Measurements from ENCODE around the gene TMEM270. TPM values are rescaled to one million over a fixed set of nuclear protein-coding genes. Genes with fewer than 3 reads are reported as not detected.
A peak's percentile ranks its signal among the peaks of the same experiment; 100 is the strongest.

The TMEM270 gene
- total RNA-seq, 1 donor from 2014 or later = not detected

DNA sequence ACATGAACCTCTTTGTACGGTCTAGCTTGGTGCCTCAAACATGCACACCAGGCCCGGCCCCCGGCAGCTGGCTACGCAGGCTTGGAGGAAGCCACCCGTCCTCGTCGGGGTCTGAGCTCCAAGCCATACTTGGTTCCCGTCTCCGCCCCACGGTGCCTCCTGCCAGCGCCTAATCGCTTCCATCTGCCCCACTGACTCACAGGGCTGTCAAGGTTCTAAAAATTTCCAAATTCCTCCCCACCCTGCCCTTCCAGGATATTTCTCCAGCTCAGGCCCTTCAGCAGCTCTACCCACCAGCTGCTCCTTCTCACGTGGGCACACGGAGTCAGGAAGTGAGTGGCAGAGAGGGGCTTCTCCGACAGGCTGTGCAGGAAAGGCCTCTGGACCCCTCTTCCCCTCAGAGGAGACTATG, 38.8 kb downstream of the TMEM270 start:
- DNase-seq (ENCODE audit: low spot score in 2 of 2) = peak; percentile 69 to 97
- Histone ChIP-seq H3K36me3 (no peaks in the 10 kb centered on the region), H3K27ac (peak overlapping the region; percentile 97), H3K4me1 (peaks cover 20 to 40% of the 10 kb centered on the region in 2 donors), H3K4me3 (no peak overlapping the region), H3K27me3 (no peaks in the 10 kb centered on the region), H3K9me3 (no peaks in the 10 kb centered on the region)
- no peak for TF ChIP-seq CTCF (IDR thresholded peaks at IDR 0.05)
- intact Hi-C loops (cut with DNase I) = loop anchor here (2.0 kb wide), 1 partner anchor 71 kb away; no protein-coding TSS in a partner anchor

- no peaks in the 10 kb centered on the region for H3K9me3 ChIP-seq
- no peak for TF ChIP-seq CTCF (IDR thresholded peaks at IDR 0.05)
- DNase-seq (ENCODE audit: low spot score in 2 of 2) = peak; percentile 58 to 91
- no peak overlapping the region for H3K4me3 ChIP-seq
- peaks cover 24 to 42% of the 10 kb centered on the region in 2 donors for H3K4me1 ChIP-seq
- H3K27me3 ChIP-seq = no peaks in the 10 kb centered on the region
- H3K27ac ChIP-seq = peak overlapping the region; percentile 97
- intact Hi-C loops (cut with DNase I) = loop anchor here (2.0 kb wide), 1 partner anchor 71 kb away; no protein-coding TSS in a partner anchor
- no peaks in the 10 kb centered on the region for H3K36me3 ChIP-seq
Measured at GRCh38 chr7:73900286-73900685, 39.3 kb downstream of the TMEM270 start.

DNA sequence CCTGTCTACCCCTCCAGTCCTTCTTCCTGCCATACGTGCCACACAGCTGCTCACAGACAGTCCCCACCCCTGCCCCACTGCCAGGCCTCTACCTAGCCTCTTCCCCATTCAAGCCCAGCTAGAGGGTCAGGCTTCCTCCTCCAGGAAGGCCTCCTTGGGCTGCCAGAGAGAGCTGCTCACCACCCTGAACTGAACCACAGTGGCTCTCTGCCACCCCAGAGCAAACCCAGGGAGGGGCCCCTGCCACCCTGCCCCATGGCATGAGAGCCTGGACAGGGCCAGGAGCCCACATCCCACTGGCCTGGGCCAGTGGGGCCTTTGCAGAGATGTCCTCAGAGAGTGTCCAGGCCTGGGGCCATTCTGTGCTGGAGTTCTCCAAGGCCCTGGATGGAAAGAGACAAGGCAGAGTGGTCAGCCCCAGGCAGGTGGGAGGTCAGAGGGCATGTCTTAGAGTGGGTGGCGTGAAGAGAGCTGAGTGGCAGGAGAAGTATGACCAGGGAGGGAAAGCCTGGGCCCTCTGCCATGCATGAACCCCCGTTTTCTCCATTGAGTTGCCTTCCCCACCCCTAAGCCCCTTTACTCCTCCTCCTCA, 40.4 kb downstream of the TMEM270 start:
- Histone ChIP-seq H3K9me3 (no peaks in the 10 kb centered on the region), H3K4me3 (no peak overlapping the region), H3K27ac (peak overlapping the region; percentile 97), H3K36me3 (no peaks in the 10 kb centered on the region), H3K27me3 (no peaks in the 10 kb centered on the region), H3K4me1 (peaks cover 24 to 37% of the 10 kb centered on the region in 2 donors)
- TF ChIP-seq CTCF (IDR thresholded peaks at IDR 0.05) = no peak
- intact Hi-C loops (cut with DNase I) = loop anchor here (2.0 kb wide), 1 partner anchor 69 kb away; no protein-coding TSS in a partner anchor
- no peak for DNase-seq (ENCODE audit: low spot score in 2 of 2)

- H3K4me3 ChIP-seq = no peak overlapping the region
- DNase-seq (ENCODE audit: low spot score in 2 of 2) = peak in 1 of 2 donors; percentile 59
- intact Hi-C loops (cut with DNase I) = loop anchor here (2.0 kb wide), 1 partner anchor 69 kb away; no protein-coding TSS in a partner anchor
- TF ChIP-seq CTCF (IDR thresholded peaks at IDR 0.05) = no peak
- H3K36me3 ChIP-seq = no peaks in the 10 kb centered on the region
- no peaks in the 10 kb centered on the region for H3K27me3 ChIP-seq
- H3K27ac ChIP-seq = peak overlapping the region; percentile 97
- no peaks in the 10 kb centered on the region for H3K9me3 ChIP-seq
- peaks cover 19 to 32% of the 10 kb centered on the region in 2 donors for H3K4me1 ChIP-seq
Measured at GRCh38 chr7:73901823-73902597, 41.1 kb downstream of the TMEM270 start.

- Histone ChIP-seq H3K4me3 (no peak overlapping the region), H3K9me3 (no peaks in the 10 kb centered on the region), H3K4me1 (peaks cover 19 to 31% of the 10 kb centered on the region in 2 donors), H3K36me3 (no peaks in the 10 kb centered on the region), H3K27me3 (no peaks in the 10 kb centered on the region), H3K27ac (peak overlapping the region; percentile 97)
- intact Hi-C loops (cut with DNase I) = no loop called here
- TF ChIP-seq CTCF (IDR thresholded peaks at IDR 0.05) = no peak
- DNase-seq (ENCODE audit: low spot score in 2 of 2) = peak in 1 of 2 donors; percentile 56
Measured at GRCh38 chr7:73903321-73904218, 42.6 kb downstream of the TMEM270 start.

Measured in ascending aorta (tissue), 2 donors.